Stimulated activated CD4-positive, alpha-beta T cell treated with anti-CD3 and anti-CD28 coated beads, Interleukin-1b, Interleukin-23, amount 100 ng/mL, for 1 hour (primary cell): ENCODE measurements around the gene TRPM3.

Experiments used
- DNase-seq, 2 donors: peaks; one replicate each; pipeline ENCODE4 v3.0.0-alpha.2; 2020; ENCODE audit warnings: low read depth in 2 of 2

Gene TRPM3

GRCh38 chr9:70485273-70485858 is 636.1 kb downstream of the TRPM3 start:
- DNase-seq: no peak

GRCh38 chr9:70484232-70485130 is 636.9 kb downstream of the TRPM3 start:
- DNase-seq: no peak

- DNase-seq: no peak
These were observed 640.0 kb downstream of the TRPM3 start for GRCh38 chr9:70481471-70481870.

GRCh38 chr9:70480405-70480980 is 640.9 kb downstream of the TRPM3 start:
- no peak for DNase-seq

- no peak for DNase-seq
These were observed 641.5 kb downstream of the TRPM3 start for GRCh38 chr9:70479880-70480291.
